HG02759 (cell line): ENCODE results near the gene GPRIN1.

Experiments
- ATAC-seq: cut with Tn5 transposase; IDR thresholded peaks from one replicate; pipeline ENCODE4 v1.9.1; 2021; ENCODE audit warnings: mild to moderate bottlenecking, moderate library complexity; ENCODE audit not compliant: unreplicated experiment

GPRIN1 gene

GRCh38 chr5:176609724-176610434, at the start of gene GPRIN1:
Gene GPRIN1, minus strand, starts transcription at chr5:176610156. Its CDS starts 10,322 bp downstream, at chr5:176599834.
- ATAC-seq: peak; percentile 86

- no peak for ATAC-seq
Measured at GRCh38 chr5:176659512-176659839, 49.5 kb upstream of the GPRIN1 start.

- no peak for ATAC-seq
Measured at GRCh38 chr5:176658817-176659511, 49.0 kb upstream of the GPRIN1 start.

GRCh38 chr5:176658007-176658599, 48.1 kb upstream of the GPRIN1 start:
- ATAC-seq: peak; percentile 41

GRCh38 chr5:176656467-176656990, 46.6 kb upstream of the GPRIN1 start:
- no peak for ATAC-seq

- ATAC-seq: no peak
Measured at GRCh38 chr5:176654856-176655255, 44.9 kb upstream of the GPRIN1 start.

- peak; percentile 44 for ATAC-seq
Measured at GRCh38 chr5:176653401-176654385, 43.7 kb upstream of the GPRIN1 start.

- no peak for ATAC-seq
Measured at GRCh38 chr5:176652136-176652535, 42.2 kb upstream of the GPRIN1 start.

- no peak for ATAC-seq
Measured at GRCh38 chr5:176651472-176651980, 41.6 kb upstream of the GPRIN1 start.

GRCh38 chr5:176650354-176650884, 40.5 kb upstream of the GPRIN1 start:
- no peak for ATAC-seq

GRCh38 chr5:176648474-176649194, 38.7 kb upstream of the GPRIN1 start:
- ATAC-seq: no peak

- no peak for ATAC-seq
Measured at GRCh38 chr5:176647843-176648473, 38.0 kb upstream of the GPRIN1 start.

- ATAC-seq: peak; percentile 93
Measured at GRCh38 chr5:176647030-176647842, 37.3 kb upstream of the GPRIN1 start, which contains the start of gene TSPAN17. Gene TSPAN17, plus strand, starts transcription at chr5:176647484. Its CDS starts 132 bp downstream, at chr5:176647616.

- peak; percentile 3 for ATAC-seq
Measured at GRCh38 chr5:176646707-176647029, 36.7 kb upstream of the GPRIN1 start.

GRCh38 chr5:176646049-176646706, 36.2 kb upstream of the GPRIN1 start:
- ATAC-seq: no peak

- ATAC-seq: no peak
Measured at GRCh38 chr5:176644878-176645670, 35.1 kb upstream of the GPRIN1 start.

GRCh38 chr5:176644294-176644693, 34.3 kb upstream of the GPRIN1 start:
- no peak for ATAC-seq
